Nephron (organoid): ENCODE measurements around the gene ASCC1.
"Not testable (repeated sequence)": the region's sequence is repeated elsewhere in the genome, so short reads cannot be mapped to it uniquely, and the experiment has no call there.

Source experiments
- H3K27ac Mint-ChIP-seq, 3 experiments: 2 replicates each; pipeline ENCODE4 v1.8.0; 2020; ENCODE audit warnings: mixed read lengths in 3 of 3, mild to moderate bottlenecking in 2 of 3, moderate library complexity in 1 of 3
- H3K27me3 Mint-ChIP-seq: 2 replicates; pipeline ENCODE4 v1.8.0; 2021; ENCODE audit warnings: low read depth, mild to moderate bottlenecking, moderate library complexity, mixed read lengths
- H3K36me3 Mint-ChIP-seq: 2 replicates; pipeline ENCODE4 v1.8.0; 2020; ENCODE audit warnings: low read depth, mixed read lengths
- H3K4me1 Mint-ChIP-seq: 2 replicates; pipeline ENCODE4 v1.8.0; 2020; ENCODE audit warnings: mixed read lengths
- H3K4me3 Mint-ChIP-seq, 3 experiments: 2 replicates each; pipeline ENCODE4 v1.8.0; 2020; ENCODE audit warnings: mild to moderate bottlenecking in 3 of 3, mixed read lengths in 3 of 3, moderate library complexity in 2 of 3
- H3K9me3 Mint-ChIP-seq: 2 replicates; pipeline ENCODE4 v1.8.0; 2020; ENCODE audit warnings: mixed read lengths
- TF ChIP-seq, protein P1 (sequence below), 3 experiments: fragments of 200-600 bp; sonication (generic); IDR thresholded peaks; one replicate each; pipeline ENCODE4 v1.5.0; 2021; ENCODE audit warnings: antibody characterized with exemption in 3 of 3; ENCODE audit not compliant: unreplicated experiment in 3 of 3

Gene ASCC1

GRCh38 chr10:72219235-72219814, 3.2 kb upstream of the ASCC1 start:
- peak overlapping the region; percentile 13 to 61 (median 30) for H3K27ac Mint-ChIP-seq
- peaks cover 47% of the 10 kb centered on the region for H3K4me1 Mint-ChIP-seq
- H3K9me3 Mint-ChIP-seq, result no peaks in the 10 kb centered on the region
- no peaks in the 10 kb centered on the region for H3K27me3 Mint-ChIP-seq
- peak overlapping the region in 2 of 3 experiments; percentile 19 to 56 for H3K4me3 Mint-ChIP-seq
- TF ChIP-seq, protein P1, sequence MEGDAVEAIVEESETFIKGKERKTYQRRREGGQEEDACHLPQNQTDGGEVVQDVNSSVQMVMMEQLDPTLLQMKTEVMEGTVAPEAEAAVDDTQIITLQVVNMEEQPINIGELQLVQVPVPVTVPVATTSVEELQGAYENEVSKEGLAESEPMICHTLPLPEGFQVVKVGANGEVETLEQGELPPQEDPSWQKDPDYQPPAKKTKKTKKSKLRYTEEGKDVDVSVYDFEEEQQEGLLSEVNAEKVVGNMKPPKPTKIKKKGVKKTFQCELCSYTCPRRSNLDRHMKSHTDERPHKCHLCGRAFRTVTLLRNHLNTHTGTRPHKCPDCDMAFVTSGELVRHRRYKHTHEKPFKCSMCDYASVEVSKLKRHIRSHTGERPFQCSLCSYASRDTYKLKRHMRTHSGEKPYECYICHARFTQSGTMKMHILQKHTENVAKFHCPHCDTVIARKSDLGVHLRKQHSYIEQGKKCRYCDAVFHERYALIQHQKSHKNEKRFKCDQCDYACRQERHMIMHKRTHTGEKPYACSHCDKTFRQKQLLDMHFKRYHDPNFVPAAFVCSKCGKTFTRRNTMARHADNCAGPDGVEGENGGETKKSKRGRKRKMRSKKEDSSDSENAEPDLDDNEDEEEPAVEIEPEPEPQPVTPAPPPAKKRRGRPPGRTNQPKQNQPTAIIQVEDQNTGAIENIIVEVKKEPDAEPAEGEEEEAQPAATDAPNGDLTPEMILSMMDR (IDR thresholded peaks at IDR 0.05; ENCODE audit: unreplicated experiment in 3 of 3), result no peak
- H3K36me3 Mint-ChIP-seq, result peaks cover 16% of the 10 kb centered on the region

DNA sequence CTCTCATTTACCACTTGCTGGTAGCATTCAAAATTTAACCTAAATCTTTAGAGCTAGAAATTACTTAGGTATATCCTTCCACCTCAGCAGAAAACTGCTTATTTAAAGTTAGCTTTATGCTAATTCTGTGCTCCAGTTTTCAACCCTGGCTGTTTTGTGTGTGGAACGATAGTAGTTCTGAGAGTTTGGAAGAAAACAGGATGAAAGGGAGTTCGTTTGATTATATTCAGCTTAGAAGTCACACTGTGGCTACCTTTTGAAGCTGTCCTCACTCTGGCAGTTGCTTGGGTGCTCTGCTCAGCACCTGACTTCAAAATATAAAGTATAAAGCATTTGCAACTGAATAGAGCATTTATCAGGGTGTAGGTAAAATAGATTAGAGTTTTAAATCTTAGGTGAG, 2.6 kb upstream of the ASCC1 start:
- Mint-ChIP-seq H3K27me3 (no peaks in the 10 kb centered on the region), H3K27ac (peak overlapping the region; percentile 13 to 72 (median 61)), H3K9me3 (no peaks in the 10 kb centered on the region), H3K4me3 (peak overlapping the region; percentile 31 to 59 (median 53)), H3K36me3 (peaks cover 12% of the 10 kb centered on the region), H3K4me1 (peaks cover 43% of the 10 kb centered on the region)
- TF ChIP-seq, protein P1 (IDR thresholded peaks at IDR 0.05; ENCODE audit: unreplicated experiment in 3 of 3), result no peak

GRCh38 chr10:72218325-72218724, 2.2 kb upstream of the ASCC1 start:
- TF ChIP-seq, protein P1 (IDR thresholded peaks at IDR 0.05; ENCODE audit: unreplicated experiment in 3 of 3), result no peak
- peak overlapping the region; percentile 31 to 59 (median 53) for H3K4me3 Mint-ChIP-seq
- H3K27ac Mint-ChIP-seq, result peak overlapping the region; percentile 13 to 72 (median 61)
- no peaks in the 10 kb centered on the region for H3K9me3 Mint-ChIP-seq
- peaks cover 40% of the 10 kb centered on the region for H3K4me1 Mint-ChIP-seq
- peaks cover 12% of the 10 kb centered on the region for H3K36me3 Mint-ChIP-seq
- H3K27me3 Mint-ChIP-seq, result no peaks in the 10 kb centered on the region

DNA sequence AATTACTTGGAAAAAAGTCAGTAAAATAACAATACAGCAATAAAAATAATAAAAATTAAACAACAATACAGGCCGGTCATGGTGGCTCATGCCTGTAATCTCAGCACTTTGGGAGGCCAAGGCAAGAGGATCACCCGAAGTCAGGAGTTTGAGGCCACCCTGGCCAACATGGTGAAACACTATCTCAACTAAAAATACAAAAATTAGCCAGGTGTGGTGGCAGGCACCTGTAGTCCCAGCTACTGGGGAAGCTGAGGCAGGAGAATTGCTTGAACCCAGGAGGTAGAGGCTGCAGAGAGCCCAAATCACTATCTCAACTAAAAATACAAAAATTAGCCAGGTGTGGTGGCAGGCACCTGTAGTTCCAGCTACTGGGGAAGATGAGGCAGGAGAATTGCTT, 4.2 kb downstream of the ASCC1 start:
- H3K4me3 Mint-ChIP-seq, H3K27ac Mint-ChIP-seq, H3K9me3 Mint-ChIP-seq, H3K27me3 Mint-ChIP-seq: not testable (repeated sequence)
- peaks cover 30% of the 10 kb centered on the region for H3K4me1 Mint-ChIP-seq
- peaks cover 30% of the 10 kb centered on the region for H3K36me3 Mint-ChIP-seq

GRCh38 chr10:72211381-72211780, 4.7 kb downstream of the ASCC1 start:
- Mint-ChIP-seq H3K36me3 (peaks cover 32% of the 10 kb centered on the region), H3K4me1 (peaks cover 25% of the 10 kb centered on the region)
- not testable (repeated sequence) for H3K9me3 Mint-ChIP-seq, H3K27ac Mint-ChIP-seq, H3K4me3 Mint-ChIP-seq, H3K27me3 Mint-ChIP-seq

GRCh38 chr10:72208526-72208925, 7.5 kb downstream of the ASCC1 start:
- not testable (repeated sequence) for H3K4me3 Mint-ChIP-seq, H3K27ac Mint-ChIP-seq, H3K9me3 Mint-ChIP-seq, H3K27me3 Mint-ChIP-seq
- Mint-ChIP-seq H3K4me1 (peaks cover 11% of the 10 kb centered on the region), H3K36me3 (peaks cover 41% of the 10 kb centered on the region)

DNA sequence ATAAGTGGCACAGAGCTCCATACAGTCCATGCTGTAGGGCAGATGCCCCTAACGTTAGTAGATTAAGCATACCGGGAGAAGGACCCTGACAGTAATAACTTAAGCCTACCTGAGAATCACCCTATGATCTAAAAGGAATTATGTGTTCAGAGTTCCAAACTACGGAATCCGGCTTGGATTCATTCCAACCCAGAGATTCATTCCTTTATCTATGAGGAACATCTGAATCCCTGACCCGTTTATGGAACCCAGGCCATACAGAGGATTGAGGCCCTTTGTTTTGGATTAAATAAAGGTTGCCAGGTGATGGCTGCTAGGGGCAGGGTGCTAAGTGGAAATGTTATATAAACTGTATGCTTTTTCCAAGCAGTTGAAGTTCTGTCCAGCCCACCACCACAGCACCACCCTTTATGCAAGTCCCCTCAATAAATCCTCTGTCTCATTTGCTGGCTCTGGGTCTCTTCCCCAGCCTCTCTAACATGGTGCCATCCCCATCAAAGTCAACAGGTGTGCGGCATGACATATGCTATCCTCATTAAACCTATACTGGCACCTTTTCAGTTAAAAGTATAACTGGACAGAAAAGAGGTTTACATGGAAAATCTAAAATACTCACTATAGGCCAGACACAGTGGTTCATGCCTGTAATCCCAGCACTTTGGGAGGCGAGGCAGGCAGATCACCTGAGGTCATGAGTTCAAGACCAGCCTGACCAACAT, 9.4 kb downstream of the ASCC1 start:
- Mint-ChIP-seq H3K9me3 (no peaks in the 10 kb centered on the region), H3K36me3 (peaks cover 46% of the 10 kb centered on the region), H3K4me1 (peaks cover 5% of the 10 kb centered on the region), H3K27ac (no peak overlapping the region), H3K4me3 (no peak overlapping the region), H3K27me3 (peaks cover 3% of the 10 kb centered on the region)
- TF ChIP-seq, protein P1 (IDR thresholded peaks at IDR 0.05; ENCODE audit: unreplicated experiment in 3 of 3), result no peak
